GM19372 (cell line): ENCODE results near the gene MISFA.
"Not testable (repeated sequence)": the region's sequence is repeated elsewhere in the genome, so short reads cannot be mapped to it uniquely, and the experiment has no call there.

ENCODE experiments used
- ATAC-seq: cut with Tn5 transposase; IDR thresholded peaks from one replicate; pipeline ENCODE4 v1.9.1; 2021; ENCODE audit warnings: mild to moderate bottlenecking, low read depth, moderate library complexity; ENCODE audit not compliant: unreplicated experiment

The MISFA gene

DNA sequence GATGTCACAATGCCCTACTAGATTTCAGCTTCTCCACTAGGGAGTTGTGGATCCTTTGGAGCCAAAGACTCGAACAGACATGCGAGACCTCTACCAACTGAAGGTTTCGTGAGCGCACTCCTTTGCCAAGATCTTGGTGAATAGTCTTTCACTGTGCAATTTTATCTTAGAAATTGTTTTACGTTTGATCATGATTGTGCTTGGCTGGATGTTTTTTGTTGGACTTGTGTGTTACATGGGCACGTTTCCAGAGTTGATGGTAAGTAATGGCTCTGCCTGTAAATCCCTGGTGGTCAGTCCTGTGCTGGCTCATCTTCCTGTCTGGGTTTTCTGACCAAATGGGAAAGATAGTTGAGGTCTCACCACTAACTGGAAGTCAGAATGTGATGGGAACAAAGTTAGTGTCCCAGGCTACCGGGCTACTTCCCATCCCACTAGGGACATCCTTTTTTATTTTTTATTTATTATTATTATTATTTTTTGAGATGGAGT is at the start of gene MISFA:
Gene MISFA, plus strand, starts transcription at position 51 of the 492 bp plus-strand sequence. Its CDS starts 140 bp downstream, at position 191.
- no peak for ATAC-seq

DNA sequence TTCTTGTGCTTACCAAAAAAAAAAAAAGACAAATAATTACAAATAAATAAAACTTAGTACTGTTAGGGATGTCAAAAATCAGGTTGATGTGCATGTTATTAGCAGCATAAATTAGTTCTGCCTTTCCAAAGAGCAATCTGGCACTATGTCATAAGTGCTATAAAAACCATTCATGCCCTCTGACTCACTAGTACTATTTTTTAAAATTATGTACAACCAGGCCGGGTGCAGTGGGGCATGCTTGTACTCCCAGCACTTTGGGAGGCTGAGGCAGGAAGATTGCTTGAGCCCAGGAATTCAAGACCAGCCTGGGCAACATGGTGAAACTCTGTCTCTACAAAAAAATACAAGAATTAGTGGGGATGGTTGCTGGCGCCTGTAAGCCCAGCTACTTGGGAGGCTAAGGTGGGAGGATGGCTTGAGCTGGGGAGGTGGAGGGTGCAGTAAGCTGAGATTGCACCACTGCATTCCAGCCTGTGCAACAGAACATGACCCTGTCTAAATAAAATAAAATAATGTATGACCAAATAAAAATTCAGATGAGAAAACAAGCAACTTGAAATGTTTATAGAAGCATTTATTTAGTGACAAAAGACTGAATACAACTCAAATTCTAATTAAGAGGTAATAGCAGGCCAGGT is 36.4 kb upstream of the MISFA start:
- ATAC-seq: no peak

DNA sequence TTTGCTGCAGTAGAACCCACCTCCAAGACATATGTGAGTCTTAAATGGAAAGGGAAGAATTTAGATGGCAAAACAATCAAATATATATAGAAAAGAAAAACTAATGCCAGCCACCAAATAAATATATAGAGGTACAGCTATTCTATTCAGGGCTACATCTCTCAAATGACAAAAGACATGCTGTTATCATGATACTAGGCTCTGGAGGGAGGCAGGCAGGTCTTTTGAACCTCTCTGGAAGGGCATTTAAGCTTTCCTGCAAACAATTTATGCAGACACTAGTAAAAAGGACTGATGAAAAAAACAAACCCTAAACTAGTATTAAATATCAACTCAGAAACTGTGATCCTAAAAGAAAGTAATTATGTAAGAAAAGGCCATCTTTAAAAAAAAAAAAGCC is 35.4 kb upstream of the MISFA start:
- ATAC-seq: no peak

DNA sequence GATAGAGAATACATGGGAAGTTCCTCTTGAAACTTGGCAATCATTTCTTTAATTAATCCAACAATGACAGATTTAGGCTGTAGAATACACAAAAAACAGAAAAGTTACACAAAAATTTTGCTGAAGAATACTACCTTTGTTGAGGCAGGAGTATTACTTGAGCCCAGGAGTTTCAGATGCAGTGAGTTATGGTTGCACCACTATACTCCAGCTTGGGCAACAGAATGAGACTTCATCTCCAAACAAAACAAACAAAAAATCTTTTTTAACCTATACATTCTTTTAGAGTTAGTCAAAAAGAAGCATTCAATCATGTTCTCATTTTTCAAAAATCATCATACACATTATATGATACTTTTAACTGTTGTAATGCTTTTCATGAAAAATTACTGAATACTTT is 33.2 kb upstream of the MISFA start:
- no peak for ATAC-seq

DNA sequence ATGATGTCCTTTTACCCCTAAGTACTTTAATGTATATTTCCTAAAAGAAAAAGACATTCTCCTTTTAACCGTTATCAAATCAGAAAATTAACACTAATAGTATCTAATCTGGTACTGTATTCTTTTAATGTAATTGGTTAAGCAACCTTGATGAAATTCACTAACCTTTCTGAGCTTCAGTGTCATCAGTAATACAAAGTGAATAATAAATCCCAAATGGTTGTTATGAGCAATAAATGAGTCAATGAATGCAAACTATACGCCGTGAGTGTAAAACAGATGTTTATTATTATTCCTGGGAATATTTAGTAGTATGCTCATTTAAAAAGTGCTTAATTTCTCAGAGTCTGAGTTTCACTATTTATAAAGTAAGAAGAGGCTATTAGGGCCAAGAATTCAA is 32.5 kb upstream of the MISFA start:
- no peak for ATAC-seq

DNA sequence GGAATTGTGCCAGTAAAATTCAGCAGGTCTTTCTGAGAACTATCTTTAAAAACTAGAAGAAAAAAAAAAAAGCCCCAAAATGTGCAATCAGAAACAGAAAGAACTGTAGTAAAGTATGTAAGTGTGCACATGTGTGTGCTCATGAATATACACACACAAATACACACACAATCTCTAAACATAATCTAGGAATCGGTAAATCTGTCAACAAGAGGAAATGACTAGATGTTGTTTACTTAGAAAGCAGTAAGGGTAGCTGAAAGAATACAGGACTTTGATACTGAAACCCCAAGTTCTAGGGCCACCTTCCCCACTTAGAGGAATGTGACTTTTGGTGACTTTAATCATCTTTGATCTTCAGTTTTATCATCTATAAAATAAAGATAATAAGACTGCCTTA is 24.2 kb upstream of the MISFA start:
- no peak for ATAC-seq

DNA sequence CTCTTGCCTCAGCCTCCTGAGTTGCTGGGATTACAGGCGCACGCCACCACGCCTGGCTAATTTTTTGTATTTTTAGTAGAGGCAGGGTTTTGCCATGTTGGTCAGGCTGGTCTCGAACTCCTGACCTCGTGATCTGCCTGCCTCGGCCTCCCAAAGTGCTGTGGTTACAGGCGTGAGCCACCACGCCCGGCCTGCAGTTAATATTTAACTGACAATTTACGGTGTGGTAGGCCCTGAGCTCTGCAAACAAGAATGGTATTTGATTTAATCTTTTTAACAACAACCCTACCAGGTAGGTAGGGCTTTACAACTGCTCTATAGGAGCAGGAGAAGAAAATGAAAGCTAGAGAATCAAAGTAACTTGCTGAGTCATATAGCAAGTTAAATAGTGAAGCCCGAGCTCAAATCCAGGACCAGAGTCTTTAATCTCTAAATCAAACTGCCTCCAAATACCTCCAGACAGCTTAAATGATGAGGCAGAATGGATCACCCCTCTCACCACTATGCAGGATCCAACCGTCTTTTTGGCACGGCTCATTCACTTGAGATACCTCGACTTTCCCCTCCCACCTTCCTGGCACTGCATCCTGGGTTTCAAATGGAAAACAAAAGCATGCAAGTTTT is 20.5 kb upstream of the MISFA start:
- no peak for ATAC-seq

DNA sequence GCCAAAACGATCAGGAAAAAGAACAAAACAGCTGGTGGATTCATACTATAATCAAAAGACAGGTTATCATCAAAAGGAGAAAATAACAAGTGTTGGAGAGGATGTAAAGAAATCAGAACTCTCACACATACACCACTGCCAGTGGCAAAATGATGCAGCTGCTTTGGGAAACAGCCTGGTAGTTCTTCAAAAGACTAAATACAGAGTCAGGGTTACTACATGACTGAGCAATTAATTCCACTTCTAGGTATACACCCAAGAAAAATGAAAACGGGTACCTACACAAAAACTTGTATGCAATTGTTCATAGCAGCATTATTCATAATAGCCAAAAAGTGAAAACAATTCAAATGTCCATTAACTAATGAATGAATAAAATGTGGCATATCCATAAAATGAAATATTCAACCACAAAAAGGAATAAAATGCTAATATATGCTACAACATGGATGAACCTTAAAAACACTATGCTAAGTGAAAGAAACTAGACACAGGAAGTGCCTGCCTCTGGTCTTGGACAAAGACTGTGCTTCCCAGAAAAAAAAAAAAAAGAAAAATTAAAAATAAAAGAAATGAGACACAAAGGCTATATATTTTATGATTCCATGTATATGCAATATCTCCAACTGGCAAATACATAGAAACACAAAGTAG is 19.3 kb upstream of the MISFA start:
- ATAC-seq: no peak

DNA sequence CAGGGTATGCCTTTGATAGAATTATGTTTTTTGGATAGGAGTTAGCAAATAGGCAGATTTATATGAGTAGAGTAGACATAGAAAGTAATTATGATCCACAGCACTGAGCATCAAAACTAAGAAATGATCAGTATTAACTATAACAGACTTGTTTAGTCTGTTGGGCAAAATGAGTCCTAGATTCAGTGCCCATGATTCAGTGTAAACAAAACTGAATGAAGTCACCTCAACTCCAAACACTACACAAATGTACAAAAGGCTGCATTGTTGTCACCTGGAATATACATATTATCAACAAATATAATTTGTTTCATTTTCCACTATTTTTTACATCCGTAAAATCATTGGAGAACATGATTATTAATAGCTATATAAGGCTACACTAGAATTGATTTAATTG is 17.8 kb upstream of the MISFA start:
- no peak for ATAC-seq

DNA sequence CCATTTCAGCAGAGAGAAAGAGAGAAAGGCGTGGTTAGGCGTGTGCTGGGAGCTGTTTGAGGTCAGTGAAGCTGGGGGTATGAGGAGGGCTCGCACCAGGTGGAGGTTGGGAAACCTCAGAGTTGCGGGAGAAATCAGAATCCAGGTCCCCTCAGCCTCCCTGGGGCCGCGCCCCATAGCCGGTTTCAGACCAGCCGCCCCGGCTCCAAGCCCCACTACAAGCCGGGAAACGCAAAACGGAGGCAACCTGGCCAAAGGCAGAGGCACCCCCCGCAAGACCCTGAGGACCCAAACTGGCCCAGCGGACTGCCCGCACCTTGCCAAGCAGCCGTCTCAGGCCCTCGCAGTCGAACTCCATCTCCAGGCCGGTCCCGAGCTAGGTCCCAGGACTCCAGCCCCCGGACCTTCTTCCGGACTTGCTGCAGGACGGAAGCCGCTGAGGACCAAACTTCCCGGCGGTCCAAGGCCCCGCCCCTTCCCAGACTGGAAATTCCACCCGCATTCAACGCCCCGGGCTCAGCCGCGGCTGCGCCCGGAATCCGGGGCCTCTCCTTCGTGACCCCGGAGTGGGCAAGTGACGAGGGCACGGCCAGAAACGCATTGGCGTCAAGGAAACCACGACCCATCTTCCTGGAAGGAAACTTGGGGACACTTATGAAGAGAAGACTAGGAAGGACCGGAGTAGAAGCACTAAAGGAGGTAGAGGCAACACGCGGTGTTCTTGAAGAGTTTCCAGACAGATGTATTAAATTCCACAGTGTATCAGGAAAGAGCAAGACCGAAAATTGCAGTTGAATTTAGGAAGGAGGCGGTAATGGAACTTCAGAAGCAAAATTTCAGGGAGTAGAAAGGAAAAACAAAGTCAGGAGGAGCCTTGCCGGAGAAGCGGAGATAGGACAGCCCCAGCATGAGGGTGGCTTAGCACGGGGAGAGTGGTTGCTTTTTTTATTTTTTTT is 11.0 kb upstream of the MISFA start, which contains the start of gene UEVLD:
Gene UEVLD, minus strand, starts transcription at position 438 of the 956 bp plus-strand sequence. Its CDS starts 80 bp downstream, at position 358.
- peak; percentile 60 for ATAC-seq

DNA sequence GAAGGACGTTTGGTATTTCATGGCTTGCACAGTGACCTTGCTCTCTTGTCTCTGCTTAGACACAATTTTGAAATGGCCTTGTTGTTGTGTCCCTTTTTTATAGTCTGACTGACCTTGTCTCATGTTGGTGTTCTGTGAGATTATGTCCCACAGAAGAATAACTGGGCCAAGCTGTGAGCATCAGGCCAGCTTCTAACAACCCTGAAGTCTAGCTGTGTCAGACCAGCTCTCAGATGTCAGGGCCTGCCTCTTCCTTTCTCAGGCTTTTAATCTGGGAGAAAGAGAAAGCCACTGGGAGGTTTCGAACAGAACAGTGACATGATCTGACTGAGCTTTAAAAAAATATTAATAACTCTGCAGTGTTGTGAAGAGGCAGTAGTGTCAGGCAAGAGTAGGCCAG is 9.0 kb upstream of the MISFA start:
- no peak for ATAC-seq

DNA sequence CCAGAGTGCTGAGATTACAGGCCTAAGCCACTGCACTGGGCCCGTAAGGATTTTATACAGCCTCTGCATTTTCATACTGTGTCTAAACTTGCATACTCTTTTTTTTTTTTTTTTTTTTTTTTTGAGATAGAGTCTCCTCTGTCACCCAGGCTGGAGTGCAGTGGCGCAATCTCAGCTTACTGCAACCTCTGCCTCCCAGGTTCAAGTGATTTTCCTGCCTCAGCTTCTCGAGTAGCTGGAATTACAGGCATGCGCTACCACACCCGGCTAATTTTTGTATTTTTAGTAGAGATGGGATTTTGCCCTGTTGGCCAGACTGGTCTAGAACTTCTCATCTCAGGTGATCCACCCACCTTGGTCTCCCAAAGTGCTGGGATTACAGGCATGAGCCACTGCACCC is 5.5 kb upstream of the MISFA start:
- ATAC-seq: not testable (repeated sequence)

DNA sequence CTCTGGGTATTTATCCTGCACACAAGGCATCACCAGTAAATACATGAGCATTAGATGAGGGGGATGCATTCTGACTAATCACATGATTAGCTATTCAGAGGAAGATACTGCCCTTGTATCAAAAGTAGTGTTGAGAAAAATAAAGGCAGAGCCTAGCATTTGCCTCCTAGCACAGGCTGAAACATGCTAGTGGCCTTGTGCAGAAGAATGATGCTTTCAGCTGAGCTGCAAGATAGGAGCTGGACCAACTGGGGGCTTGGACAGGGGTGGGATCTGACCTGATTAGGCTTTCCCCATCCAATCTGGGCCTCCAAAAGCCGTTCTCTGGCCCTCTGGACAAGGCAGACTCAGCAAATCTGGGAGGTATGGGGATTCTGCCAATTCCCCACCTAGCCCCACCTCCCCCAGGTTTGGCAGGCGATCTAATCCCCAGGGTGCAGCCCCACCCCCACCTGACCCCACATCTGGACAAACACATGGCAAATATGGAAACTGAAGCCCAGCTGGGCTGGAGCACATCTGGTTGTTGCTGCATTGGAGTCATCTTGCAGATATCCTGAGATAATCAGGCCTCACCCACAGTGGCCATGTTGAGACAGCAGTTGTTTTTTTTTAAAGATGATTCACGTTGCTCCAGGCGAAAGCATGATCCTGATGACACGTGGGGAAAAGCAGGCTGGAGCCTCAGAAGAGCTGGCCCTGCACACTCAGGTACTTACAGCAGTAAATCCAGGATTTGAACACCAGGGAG is 4.4 kb upstream of the MISFA start:
- no peak for ATAC-seq

DNA sequence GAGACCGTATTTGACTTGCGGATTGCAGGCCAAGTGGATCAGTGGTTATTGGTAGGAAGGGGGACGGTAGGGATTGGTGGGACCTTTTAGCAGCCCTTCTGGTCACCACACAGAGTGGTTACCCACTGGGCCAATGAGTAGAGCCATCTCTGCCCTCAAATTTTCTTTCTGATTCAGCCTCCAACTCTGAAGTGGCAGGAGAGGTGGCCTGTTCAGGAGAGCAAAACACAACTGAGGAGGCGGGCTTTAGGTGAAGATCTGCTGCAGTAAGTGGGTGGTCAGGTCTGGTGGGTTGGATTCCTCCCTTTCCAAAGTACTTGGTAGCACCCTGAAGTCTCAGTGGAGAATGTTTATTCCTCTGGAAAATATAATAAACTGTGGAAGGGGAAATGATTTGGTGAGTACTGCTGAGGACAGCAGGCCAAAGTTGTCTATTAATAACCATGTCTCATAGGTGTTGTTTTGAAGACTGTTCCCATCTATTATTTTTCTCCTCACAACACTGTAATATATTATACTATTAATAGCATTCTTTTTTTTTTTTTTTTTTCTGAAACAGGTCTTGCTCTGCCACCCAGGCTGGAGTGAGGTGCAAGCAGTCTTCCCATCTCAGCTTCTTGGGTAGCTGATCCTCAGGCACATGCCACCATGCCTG is 1.5 kb downstream of the MISFA start:
- ATAC-seq: no peak

DNA sequence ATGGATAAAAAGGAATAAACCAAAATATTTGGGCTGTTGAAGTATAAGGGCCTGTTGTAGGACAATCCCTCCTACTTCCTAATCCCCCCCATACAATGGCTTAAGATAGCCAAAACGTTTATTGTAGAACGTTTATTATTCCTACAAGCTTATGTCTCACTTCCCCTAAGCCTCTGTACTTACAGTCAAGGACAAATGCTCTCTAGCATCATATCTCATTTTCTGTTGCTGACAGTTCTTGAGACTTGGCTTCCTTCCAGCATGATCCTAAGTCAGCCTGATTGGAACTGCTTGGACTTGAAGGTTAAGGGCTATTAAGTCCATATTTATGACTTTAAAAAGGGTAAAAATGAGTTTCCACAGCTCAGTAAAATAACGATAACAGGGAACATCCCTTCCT is 8.8 kb downstream of the MISFA start:
- ATAC-seq: no peak

DNA sequence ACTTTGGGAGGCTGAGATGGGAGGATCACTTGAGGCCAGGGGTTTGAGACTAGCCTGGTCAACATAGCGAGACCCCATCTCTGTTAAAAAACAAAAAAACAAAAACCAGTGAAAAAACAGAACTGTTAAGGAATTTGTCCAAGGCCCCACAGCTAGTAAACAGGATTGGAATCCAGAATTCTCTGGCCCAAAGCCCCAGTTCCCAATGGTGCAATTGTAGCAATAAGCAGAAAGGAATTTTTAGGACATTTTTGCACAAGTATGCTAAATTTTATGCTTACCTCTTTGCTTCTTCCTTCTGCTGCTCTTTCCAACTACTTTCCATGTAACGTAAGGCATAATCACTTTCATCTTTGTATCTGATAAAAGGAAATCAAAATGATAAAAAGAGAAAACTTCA is 11.6 kb downstream of the MISFA start:
- no peak for ATAC-seq

DNA sequence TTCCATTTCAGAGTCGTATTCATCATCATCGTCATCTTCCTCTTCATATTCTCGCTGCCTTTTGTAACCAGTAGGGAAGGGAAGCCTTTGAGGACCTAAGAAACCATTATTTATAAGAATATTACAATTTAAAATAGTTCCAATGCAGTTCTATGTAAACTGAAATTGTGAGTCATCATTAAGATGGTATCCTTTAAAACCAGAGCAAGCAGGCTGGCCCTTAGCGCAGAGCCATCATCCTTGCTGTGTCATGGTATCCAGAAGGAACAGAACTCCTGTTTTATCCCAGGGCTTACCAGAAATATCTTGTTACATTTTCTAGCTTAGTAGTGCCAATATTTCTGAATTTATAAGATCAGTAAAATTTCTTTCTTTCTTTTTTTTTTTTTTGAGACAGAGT is 12.8 kb downstream of the MISFA start:
- no peak for ATAC-seq

DNA sequence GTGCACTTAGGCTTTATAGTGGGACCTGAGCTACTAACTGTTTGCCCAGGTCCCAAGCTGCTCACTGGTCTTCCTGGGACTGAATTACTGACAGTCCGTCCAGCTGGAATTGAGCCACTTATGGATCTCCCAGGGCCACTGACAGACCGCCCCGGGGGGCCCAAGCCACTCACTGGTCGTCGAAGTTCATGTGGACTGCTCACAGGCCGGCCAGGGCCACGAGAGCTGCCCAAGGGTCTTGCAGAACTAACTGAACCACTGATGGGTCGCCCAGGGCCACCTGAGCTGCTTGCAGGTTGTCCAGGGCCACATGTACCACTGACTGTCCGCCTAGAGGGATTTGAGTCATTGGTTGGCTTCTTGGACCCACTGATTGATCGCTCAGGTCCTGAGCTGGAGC is 15.1 kb downstream of the MISFA start:
- no peak for ATAC-seq

DNA sequence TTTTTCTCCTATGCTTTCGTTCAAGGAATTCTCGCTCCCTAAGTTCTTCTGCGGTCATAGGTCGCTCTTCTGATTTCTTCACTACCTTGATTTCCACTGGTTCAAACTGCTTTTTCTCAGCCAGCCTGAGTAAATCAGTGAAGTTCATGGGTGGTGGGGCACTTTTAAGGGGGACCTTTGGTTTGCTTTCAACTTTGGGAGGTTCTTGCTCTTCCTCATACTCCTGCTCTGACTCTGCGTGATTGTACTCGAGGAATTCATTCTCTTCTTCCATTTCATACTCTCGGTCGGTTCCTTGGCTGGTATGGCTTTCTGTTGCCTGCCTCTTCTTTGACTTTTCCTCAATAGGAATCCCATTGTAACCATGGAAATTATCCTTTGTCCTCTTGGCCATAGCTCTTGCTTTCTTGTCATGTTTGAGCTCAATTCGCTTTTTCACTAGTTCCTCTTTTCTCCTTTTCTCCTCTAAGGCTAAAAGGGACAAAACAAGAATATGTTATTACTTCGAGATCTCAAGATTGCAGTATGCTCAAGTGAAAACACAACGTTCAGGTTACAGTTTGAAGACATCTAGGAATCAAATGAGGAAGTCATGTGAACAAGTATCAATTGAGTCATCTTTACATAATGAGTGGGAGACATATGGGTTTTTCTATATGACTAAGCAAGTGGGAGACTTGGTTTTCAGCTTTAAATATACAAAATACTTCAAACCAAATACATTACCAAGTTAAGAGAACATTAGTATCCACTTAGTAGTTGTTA is 16.2 kb downstream of the MISFA start:
- peak; percentile 92 for ATAC-seq
